GM19395 (cell line): Measurements from ENCODE around the gene MTIF3.
A peak's percentile ranks its signal among the peaks of the same experiment; 100 is the strongest.

ENCODE experiments used
- ATAC-seq: cut with Tn5 transposase; IDR thresholded peaks from one replicate; pipeline ENCODE4 v1.9.1; 2021; ENCODE audit warnings: mild to moderate bottlenecking, moderate library complexity; ENCODE audit not compliant: unreplicated experiment

MTIF3 gene

GRCh38 chr13:27461940-27462584 is 11.7 kb upstream of the MTIF3 start:
- ATAC-seq = no peak

GRCh38 chr13:27455331-27455855 is 5.0 kb upstream of the MTIF3 start:
- ATAC-seq = no peak

- no peak for ATAC-seq
Measured at GRCh38 chr13:27450921-27451471, 632 bp upstream of the MTIF3 start.

- no peak for ATAC-seq
Measured at GRCh38 chr13:27449081-27449603, 1.2 kb downstream of the MTIF3 start.

GRCh38 chr13:27448308-27448707 is 2.1 kb downstream of the MTIF3 start:
- ATAC-seq = no peak

- ATAC-seq = peak; percentile 24
Measured at GRCh38 chr13:27446986-27447583, 3.3 kb downstream of the MTIF3 start.

GRCh38 chr13:27442797-27443196 is 7.6 kb downstream of the MTIF3 start:
- ATAC-seq = no peak

- no peak for ATAC-seq
Measured at GRCh38 chr13:27442071-27442647, 8.2 kb downstream of the MTIF3 start.

GRCh38 chr13:27440408-27440807 is 10.0 kb downstream of the MTIF3 start:
- peak; percentile 69 for ATAC-seq

GRCh38 chr13:27437126-27437525 is 13.2 kb downstream of the MTIF3 start:
- no peak for ATAC-seq

GRCh38 chr13:27432611-27433210 is 17.7 kb downstream of the MTIF3 start:
- no peak for ATAC-seq

GRCh38 chr13:27432180-27432579 is 18.2 kb downstream of the MTIF3 start:
- ATAC-seq = no peak

- no peak for ATAC-seq
Measured at GRCh38 chr13:27428160-27428559, 22.2 kb downstream of the MTIF3 start.

- no peak for ATAC-seq
Measured at GRCh38 chr13:27427641-27428040, 22.7 kb downstream of the MTIF3 start.

GRCh38 chr13:27425918-27426630 is 24.3 kb downstream of the MTIF3 start:
- ATAC-seq = peak; percentile 68

- peak; percentile 8 for ATAC-seq
Measured at GRCh38 chr13:27425158-27425917, 25.0 kb downstream of the MTIF3 start.

- peak; percentile 60 for ATAC-seq
Measured at GRCh38 chr13:27424246-27425157, 25.9 kb downstream of the MTIF3 start, which contains the start of gene GTF3A. GTF3A (plus strand) TSS chr13:27424619.

- no peak for ATAC-seq
Measured at GRCh38 chr13:27423333-27423732, 27.0 kb downstream of the MTIF3 start.
